GM21528 (cell line): ENCODE data around the gene POU2F1.

ENCODE experiments used
- ATAC-seq: cut with Tn5 transposase; IDR thresholded peaks from one replicate; pipeline ENCODE4 v1.9.1; 2021; ENCODE audit warnings: mild to moderate bottlenecking, moderate library complexity; ENCODE audit not compliant: unreplicated experiment, low FRiP score

Gene POU2F1

GRCh38 chr1:167456926-167457325 lies 236.2 kb downstream of the POU2F1 start:
- no peak for ATAC-seq

DNA sequence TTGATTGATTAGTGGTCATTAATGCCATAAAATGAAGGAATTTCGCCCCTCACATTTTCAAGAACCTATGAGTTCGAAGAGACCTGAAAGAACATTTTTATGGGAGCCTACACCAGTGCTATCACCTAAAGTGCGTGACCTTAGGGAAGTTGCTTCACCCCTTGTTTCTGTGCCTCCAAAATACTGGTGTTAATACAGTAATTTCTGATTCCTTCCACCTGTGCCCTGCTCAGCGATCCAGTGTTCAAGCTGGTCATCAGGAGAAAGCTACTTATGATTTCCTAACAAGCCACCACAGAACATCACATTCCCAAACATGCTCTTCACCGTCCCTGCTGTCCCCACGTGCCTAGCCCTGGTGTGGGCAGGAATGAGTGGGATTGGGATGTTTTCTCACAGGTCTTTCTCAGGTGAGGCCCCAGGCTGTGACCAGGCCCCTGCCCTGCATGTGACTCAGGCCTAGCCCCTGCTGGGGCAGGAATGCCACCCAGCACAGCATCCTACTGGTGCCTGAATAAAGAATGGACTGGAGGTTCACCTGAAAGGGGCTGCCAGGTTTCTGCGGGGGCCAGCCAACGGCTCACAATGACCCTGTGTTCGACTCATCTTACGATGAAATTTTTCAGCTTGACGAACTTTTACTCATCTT lies 237.4 kb downstream of the POU2F1 start:
- ATAC-seq, result no peak

GRCh38 chr1:167460836-167461235 lies 240.2 kb downstream of the POU2F1 start:
- no peak for ATAC-seq

- ATAC-seq, result no peak
These were observed 241.7 kb downstream of the POU2F1 start for GRCh38 chr1:167462341-167462740.

DNA sequence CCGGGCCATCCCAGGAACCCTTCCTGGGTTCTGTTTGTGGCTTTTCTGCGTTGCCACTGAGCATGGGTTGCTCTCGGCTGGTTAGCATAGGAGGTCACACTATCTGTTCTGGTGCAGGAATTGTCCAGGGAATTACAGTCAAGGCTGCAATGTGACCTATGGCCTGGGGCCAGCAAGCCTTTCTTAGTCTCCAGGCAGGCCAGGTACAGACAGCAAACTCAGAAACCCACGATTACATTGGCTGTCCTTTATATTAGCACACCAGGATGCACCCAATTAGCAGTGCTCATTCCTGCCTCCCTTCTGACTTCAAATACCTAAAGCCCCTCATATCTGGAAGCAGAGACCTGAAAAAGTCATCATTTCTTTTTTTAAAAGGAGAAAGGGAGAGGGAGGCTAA lies 242.4 kb downstream of the POU2F1 start:
- ATAC-seq, result no peak

DNA sequence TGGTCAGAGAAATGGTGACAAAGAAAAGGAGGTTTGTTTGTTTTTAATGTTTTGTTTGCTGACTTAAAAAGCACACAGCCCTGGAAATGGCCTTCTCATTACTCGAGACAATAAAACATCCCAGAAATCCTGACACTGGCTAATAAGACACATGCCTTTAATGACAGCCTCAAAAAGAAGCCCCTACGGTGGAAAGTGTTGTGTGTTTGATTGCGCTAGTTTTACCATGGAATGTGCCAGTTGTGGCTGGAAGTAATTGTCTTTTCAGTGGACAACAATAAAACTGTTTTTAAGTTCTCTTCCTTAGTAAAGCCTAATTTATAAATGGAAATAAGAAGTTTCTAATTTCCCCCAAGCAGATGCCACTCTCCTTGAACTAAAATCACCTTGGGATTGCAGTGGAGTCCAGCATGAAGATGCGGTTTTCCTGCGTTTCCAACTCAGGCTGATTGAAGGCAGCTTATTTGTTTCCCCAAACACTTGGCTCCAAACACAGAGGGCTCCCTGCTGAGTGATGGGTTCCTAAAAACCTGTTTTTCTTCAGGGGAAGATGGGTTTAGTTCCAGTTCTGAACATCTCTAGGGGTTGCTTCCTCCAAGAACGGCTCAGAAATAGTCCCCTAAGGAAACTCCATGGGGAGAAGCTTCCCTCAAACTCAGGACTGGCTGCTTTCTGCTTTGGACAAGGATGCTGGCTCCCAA lies 243.3 kb downstream of the POU2F1 start:
- no peak for ATAC-seq

- ATAC-seq, result no peak
These were observed 244.3 kb downstream of the POU2F1 start for GRCh38 chr1:167465018-167465417.

GRCh38 chr1:167465743-167466142 lies 245.1 kb downstream of the POU2F1 start:
- ATAC-seq, result no peak

- ATAC-seq, result no peak
These were observed 246.5 kb downstream of the POU2F1 start for GRCh38 chr1:167467126-167467710.

DNA sequence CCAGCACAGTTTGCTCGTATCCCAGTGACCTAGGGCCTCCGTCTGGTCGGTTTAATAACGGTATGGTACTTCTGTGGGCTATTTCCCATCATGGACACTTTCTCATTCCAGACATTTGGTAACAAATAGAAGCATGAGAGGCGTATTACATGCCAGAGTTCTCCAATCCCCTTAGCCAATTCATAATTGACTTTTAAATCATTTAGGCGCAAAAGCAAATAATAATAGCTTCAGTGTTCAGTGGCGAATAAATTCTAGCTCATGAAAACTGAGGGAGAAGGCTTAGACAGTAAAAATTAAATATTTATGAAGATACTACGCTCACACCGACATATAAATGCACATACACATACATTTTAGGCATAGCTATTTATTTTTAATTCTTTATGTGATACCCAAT lies 247.1 kb downstream of the POU2F1 start:
- ATAC-seq, result no peak

DNA sequence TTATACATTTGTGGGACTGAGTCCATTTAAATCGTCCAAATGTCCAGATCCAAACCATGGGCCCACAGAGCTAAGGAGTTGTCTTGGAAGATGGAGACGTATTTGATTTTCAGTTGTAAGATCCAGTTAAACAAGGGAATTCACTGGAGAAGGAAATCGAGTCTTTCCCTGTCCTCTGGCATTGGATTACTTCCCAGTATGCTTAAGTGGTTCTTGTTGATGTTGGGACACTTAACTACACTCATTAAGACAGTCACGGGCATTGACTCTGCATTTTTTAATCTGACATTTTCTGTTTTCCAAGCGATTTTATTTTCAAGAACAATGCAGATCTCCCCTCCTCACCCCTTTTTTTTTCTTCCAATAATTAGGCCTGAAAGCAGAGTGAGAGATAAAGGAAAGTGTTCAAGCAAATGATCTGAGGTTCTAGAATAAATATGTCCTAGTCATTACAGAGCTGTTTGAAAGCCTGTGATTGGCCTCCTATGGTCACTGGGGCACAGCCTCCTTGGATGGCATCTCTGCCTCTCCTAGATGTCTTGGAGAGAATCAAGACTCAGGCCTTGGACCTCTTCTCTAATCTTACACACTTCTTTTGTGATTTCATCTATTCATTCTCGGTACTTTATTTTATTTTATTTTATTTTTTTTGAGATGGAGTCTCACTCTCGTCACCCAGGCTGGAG lies 248.7 kb downstream of the POU2F1 start:
- no peak for ATAC-seq

GRCh38 chr1:167471568-167471967 lies 250.9 kb downstream of the POU2F1 start:
- no peak for ATAC-seq

DNA sequence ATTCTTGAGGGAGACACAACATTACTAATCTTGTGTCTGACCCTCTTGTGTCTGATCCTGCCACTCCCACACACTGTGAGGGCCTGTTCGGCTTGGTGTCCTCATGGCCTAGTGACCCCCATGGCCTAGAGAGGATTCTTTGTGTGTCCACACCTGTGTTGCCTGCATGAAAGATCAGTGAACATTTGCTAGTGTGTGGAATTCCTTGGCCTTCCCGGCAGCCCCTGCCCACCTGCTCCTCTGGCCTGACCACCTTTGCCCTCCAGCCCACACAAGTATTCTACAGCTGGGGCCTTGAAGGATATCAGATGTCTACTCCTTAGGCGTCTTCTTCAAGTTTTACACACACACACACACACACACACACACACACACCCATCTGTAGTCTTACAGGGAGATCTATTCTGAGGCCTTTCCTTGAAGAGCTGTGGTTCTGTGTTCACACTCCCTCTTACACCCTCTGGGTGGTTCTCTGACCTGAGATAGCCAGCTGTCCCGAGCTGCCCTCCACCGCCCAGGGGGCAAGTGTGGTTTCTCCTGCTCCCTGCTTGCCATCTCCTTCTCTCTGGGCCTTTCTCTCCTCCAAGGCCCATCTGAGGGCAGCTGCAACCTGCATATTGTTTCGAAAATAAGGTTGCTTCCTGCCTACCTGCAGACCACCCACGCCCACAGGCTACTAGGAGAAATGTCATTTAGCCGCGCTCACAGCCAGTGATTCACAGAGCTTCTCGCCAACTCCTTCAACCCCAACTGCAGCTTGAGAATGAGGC lies 252.3 kb downstream of the POU2F1 start:
- no peak for ATAC-seq

GRCh38 chr1:167473761-167474160 lies 253.1 kb downstream of the POU2F1 start:
- no peak for ATAC-seq

DNA sequence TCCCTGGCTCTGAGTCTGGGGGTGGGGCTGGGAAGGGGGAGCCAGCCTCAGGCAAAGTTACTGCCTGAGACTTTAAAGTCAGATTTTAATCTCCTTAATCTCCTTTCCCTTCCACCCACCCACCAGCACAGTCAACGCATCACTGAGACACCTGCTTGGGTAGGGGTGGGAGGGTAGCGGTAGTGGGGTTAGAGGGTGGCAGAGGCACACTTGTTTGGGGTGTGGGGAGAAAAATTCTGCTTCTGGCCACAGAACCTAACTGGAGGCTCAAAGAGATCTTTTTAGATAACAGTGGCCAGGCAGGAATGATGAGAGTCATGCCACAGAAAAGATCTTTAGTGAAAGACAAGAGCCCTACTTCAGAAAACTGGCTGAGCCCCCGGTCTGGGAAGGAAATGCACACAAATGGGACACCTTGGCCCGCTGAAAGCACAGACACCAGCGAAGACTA lies 253.5 kb downstream of the POU2F1 start:
- ATAC-seq, result no peak

GRCh38 chr1:167476061-167476460 lies 255.4 kb downstream of the POU2F1 start:
- no peak for ATAC-seq
